Hepatocyte (in vitro differentiated cells): ENCODE results near the gene ANKRD52. TPM values are rescaled to one million over a fixed set of nuclear protein-coding genes. Genes with fewer than 3 reads are reported as not detected.

Source experiments
- DNase-seq: peaks from one replicate; pipeline ENCODE4 v3.0.0-alpha.2; 2016; ENCODE audit warnings: low spot score
- H2AFZ ChIP-seq: fragments of 200-600 bp; sonication (generic); 2 replicates; pipeline ENCODE4 v1.6.0; 2016; ENCODE audit warnings: antibody characterized with exemption, mild to moderate bottlenecking
- H3K27ac ChIP-seq: fragments of 200-600 bp; sonication (generic); 2 replicates; pipeline ENCODE4 v1.5.1; 2016; ENCODE audit warnings: mild to moderate bottlenecking
- H3K27me3 ChIP-seq: fragments of 200-600 bp; sonication (generic); 2 replicates; pipeline ENCODE4 v1.6.1; 2016
- H3K36me3 ChIP-seq: fragments of 200-600 bp; sonication (generic); replicated peaks from 2 replicates; pipeline ENCODE4 v1.5.1; 2016; ENCODE audit warnings: low read depth; ENCODE audit not compliant: insufficient read depth
- H3K4me1 ChIP-seq: fragments of 200-600 bp; sonication (generic); 2 replicates; pipeline ENCODE4 v1.5.1; 2016; ENCODE audit warnings: mild to moderate bottlenecking, moderate library complexity; ENCODE audit not compliant: insufficient read depth
- H3K4me2 ChIP-seq: fragments of 200-600 bp; sonication (generic); 2 replicates; pipeline ENCODE4 v1.6.0; 2016
- H3K4me3 ChIP-seq: fragments of 200-600 bp; sonication (generic); 2 replicates; pipeline ENCODE4 v1.5.1; 2016; ENCODE audit warnings: mild to moderate bottlenecking
- H3K79me2 ChIP-seq: fragments of 200-600 bp; sonication (generic); 2 replicates; pipeline ENCODE4 v1.6.0; 2017; ENCODE audit warnings: mild to moderate bottlenecking
- H3K9me2 ChIP-seq: fragments of 200-600 bp; sonication (generic); replicated peaks from 2 replicates; pipeline ENCODE4 v1.6.0; 2017; ENCODE audit warnings: mild to moderate bottlenecking; ENCODE audit not compliant: insufficient read depth
- H3K9me3 ChIP-seq: fragments of 200-600 bp; sonication (generic); 2 replicates; pipeline ENCODE4 v1.5.1; 2016; ENCODE audit warnings: low read depth, mild to moderate bottlenecking
- H4K20me1 ChIP-seq: fragments of 200-600 bp; sonication (generic); 2 replicates; pipeline ENCODE4 v1.6.0; 2016; ENCODE audit warnings: mild to moderate bottlenecking; ENCODE audit not compliant: insufficient read depth, poor library complexity, severe bottlenecking
- EZH2 ChIP-seq: fragments of 200-600 bp; sonication (generic); IDR thresholded peaks from 2 replicates; pipeline ENCODE4 v1.6.1; 2016; ENCODE audit warnings: antibody characterized with exemption, mild to moderate bottlenecking, borderline replicate concordance
- EZH2phosphoT487 ChIP-seq: fragments of 200-600 bp; sonication (generic); IDR thresholded peaks from one replicate; pipeline ENCODE4 v1.6.1; 2018; ENCODE audit warnings: antibody characterized with exemption, mild to moderate bottlenecking, low read depth, moderate library complexity; ENCODE audit not compliant: unreplicated experiment, severe bottlenecking
- WGBS: methylation state at CpG from one replicate; pipeline ENCODE4 v1.1.6; 2016; ENCODE audit warnings: low lambda C conversion rate; ENCODE audit errors: missing lambda C conversion rate; 5-methylcytosine and 5-hydroxymethylcytosine counted together
- polyA plus RNA-seq: library from polyadenylated mRNA; unstranded; fragments of >200 nt; fragmentation: Nextera tagmentation; extraction: Ambion mirVana; gene quantifications from 2 replicates; pipeline ENCODE4 v1.2.1, GENCODE V29; 2016
- total RNA-seq: library from RNA; depleted of rRNA; stranded (reverse); fragments of >200 nt; gene quantifications from 2 replicates; pipeline ENCODE4 v1.2.3, GENCODE V29; 2014
- TF ChIP-seq, protein P1 (sequence below): fragments of 200-600 bp; sonication (generic); IDR thresholded peaks from 2 replicates; pipeline ENCODE4 v1.5.1; 2016; ENCODE audit warnings: antibody characterized with exemption, mild to moderate bottlenecking; ENCODE audit not compliant: poor library complexity

Gene ANKRD52
- total and polyA plus RNA-seq, 2 experiments from 2014 or later, result 23.3 to 37.2 TPM

DNA sequence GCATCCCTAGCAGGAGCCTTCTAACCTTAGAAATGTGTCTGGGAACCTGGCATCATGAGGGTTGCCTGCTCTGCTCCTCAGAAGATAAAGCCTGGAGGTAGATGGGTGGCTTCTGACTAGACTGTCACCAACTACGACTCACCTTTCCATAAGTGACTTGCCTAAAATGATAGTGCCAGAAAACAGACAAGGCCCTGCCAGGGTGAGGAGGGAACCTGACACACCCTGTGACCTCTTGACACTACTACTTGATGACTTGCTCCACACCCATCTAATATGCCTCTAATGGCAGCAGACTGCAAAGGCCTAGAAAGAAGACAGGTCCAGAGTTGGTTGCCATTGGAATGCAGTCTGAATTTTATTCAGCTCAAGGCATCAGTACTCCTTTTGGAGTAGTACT is 45.8 kb downstream of the ANKRD52 start:
- peaks cover 4% of the 10 kb centered on the region for H3K36me3 ChIP-seq
- no peak overlapping the region for H3K4me3 ChIP-seq
- H3K27ac ChIP-seq, result no peak overlapping the region
- DNase-seq, result no peak
- peaks cover 18% of the 10 kb centered on the region for H3K79me2 ChIP-seq
- TF ChIP-seq, protein P1, sequence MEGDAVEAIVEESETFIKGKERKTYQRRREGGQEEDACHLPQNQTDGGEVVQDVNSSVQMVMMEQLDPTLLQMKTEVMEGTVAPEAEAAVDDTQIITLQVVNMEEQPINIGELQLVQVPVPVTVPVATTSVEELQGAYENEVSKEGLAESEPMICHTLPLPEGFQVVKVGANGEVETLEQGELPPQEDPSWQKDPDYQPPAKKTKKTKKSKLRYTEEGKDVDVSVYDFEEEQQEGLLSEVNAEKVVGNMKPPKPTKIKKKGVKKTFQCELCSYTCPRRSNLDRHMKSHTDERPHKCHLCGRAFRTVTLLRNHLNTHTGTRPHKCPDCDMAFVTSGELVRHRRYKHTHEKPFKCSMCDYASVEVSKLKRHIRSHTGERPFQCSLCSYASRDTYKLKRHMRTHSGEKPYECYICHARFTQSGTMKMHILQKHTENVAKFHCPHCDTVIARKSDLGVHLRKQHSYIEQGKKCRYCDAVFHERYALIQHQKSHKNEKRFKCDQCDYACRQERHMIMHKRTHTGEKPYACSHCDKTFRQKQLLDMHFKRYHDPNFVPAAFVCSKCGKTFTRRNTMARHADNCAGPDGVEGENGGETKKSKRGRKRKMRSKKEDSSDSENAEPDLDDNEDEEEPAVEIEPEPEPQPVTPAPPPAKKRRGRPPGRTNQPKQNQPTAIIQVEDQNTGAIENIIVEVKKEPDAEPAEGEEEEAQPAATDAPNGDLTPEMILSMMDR, result no peak
- TF ChIP-seq EZH2phosphoT487 (no peak), EZH2 (no peak)
- no peak overlapping the region for H3K4me2 ChIP-seq
- H3K27me3 ChIP-seq, result no peaks in the 10 kb centered on the region
- no peaks in the 10 kb centered on the region for H3K9me3 ChIP-seq
- WGBS, result 100% methylated on average over 1 of the region's 1 CpG
- no peaks in the 10 kb centered on the region for H3K9me2 ChIP-seq
- no peak overlapping the region for H2AFZ ChIP-seq
- no peaks in the 10 kb centered on the region for H4K20me1 ChIP-seq
- no peaks in the 10 kb centered on the region for H3K4me1 ChIP-seq

DNA sequence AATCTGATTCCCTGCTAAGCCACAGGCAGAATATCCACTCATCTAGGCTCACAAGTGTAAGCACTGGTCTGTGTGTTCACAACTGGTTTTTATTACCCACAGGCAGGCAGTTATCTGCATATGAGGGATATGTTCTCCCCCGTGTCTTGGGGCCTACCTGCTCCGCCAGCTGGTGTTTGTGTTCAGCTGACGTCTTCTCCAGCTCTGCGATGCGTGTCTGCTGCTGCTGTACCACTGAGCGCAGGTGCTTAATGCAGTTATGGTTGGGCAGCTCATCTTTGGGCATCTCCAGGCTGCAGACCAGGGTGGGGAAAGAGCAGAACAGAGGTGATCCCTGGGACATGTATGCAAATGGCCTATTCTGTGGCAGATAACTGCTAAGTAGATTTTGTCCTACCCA is 50.2 kb downstream of the ANKRD52 start:
- TF ChIP-seq, protein P1, result no peak
- no peak for TF ChIP-seq EZH2
- no peak for TF ChIP-seq EZH2phosphoT487
- Histone ChIP-seq H3K4me2 (no peak overlapping the region), H2AFZ (no peak overlapping the region), H3K9me2 (no peaks in the 10 kb centered on the region), H3K4me3 (no peak overlapping the region), H3K27ac (no peak overlapping the region), H3K36me3 (peaks cover 4% of the 10 kb centered on the region), H4K20me1 (no peaks in the 10 kb centered on the region), H3K9me3 (no peaks in the 10 kb centered on the region), H3K79me2 (no peaks in the 10 kb centered on the region), H3K27me3 (no peaks in the 10 kb centered on the region), H3K4me1 (no peaks in the 10 kb centered on the region)
- no peak for DNase-seq
- 86% methylated on average over 6 of the region's 6 CpGs for WGBS

DNA sequence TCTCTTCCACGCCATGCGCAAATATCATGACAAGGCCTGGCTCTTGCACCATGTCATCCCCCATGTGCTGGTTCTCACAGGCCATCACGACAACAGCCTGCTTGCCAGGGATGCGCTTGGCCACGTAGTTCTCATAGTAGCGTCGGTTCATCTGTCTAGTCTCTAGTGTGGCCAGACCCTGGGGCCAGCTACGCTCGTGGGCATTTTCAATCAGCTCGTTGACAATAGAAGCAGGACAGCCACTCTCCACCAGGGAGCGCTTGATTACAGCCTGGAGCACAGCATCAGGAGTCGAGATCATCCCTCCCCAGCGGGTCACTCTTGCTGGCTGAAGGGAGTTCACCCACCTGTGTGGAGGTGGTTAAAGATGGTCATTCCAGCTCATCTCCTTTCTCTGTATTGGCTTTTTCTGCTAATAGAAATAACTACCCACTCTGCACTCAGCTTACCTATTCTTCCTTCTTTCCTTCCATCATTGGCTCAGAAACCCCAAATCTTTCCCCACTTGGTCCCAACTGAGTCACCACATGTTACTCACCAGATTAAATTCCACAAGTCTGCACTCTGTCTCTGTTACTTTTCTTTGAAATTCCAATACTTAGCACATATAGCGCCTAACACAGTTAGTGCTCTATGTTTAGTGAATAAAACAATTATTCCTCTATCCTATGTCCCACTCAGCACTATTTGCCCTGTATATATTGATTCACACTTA is 51.6 kb downstream of the ANKRD52 start:
- Histone ChIP-seq H3K4me3 (no peak overlapping the region), H3K9me3 (no peaks in the 10 kb centered on the region), H3K36me3 (peaks cover 4% of the 10 kb centered on the region), H3K4me2 (no peak overlapping the region), H3K27ac (no peak overlapping the region), H3K9me2 (no peaks in the 10 kb centered on the region), H3K27me3 (no peaks in the 10 kb centered on the region), H3K4me1 (no peaks in the 10 kb centered on the region), H2AFZ (no peak overlapping the region), H3K79me2 (no peaks in the 10 kb centered on the region), H4K20me1 (no peaks in the 10 kb centered on the region)
- TF ChIP-seq EZH2phosphoT487, result no peak
- TF ChIP-seq, protein P1, result peak; percentile 53
- no peak for TF ChIP-seq EZH2
- DNase-seq, result peak; percentile 68
- WGBS, result 65% methylated on average over 14 of the region's 14 CpGs
